AG08395 (cell line): ENCODE data around the gene WDPCP.
A peak's percentile ranks its signal among the peaks of the same experiment; 100 is the strongest.
"Not testable (repeated sequence)": the region's sequence is repeated elsewhere in the genome, so short reads cannot be mapped to it uniquely, and the experiment has no call there.

ENCODE experiments used
- DNase-seq: peaks from one replicate; pipeline ENCODE4 v3.0.0; 2012; ENCODE audit warnings: mixed read lengths, low spot score

The WDPCP gene

GRCh38 chr2:63444565-63445288 lies 143.6 kb downstream of the WDPCP start:
- DNase-seq = no peak

- no peak for DNase-seq
Measured at GRCh38 chr2:63440612-63441011, 147.7 kb downstream of the WDPCP start.

GRCh38 chr2:63438181-63438580 lies 150.1 kb downstream of the WDPCP start:
- DNase-seq = no peak

DNA sequence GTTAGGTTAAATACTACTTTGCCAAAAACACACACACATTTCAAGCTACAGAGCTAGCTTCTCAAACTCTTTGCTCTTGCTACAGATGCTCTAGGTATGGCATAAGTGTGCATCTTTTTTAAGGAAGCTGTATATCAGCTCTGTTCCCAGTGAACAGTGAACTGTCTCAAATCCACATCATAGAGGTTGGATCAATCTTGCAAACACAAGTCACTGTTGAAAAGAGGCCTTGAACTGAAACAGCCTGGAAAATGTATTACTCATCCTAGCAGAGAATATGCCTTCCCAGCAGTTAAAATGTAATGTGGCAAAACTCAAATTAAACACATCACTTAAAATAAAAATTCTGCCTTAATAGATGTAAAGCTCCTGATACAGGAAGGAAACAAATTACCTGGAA lies 151.8 kb downstream of the WDPCP start:
- DNase-seq = no peak

DNA sequence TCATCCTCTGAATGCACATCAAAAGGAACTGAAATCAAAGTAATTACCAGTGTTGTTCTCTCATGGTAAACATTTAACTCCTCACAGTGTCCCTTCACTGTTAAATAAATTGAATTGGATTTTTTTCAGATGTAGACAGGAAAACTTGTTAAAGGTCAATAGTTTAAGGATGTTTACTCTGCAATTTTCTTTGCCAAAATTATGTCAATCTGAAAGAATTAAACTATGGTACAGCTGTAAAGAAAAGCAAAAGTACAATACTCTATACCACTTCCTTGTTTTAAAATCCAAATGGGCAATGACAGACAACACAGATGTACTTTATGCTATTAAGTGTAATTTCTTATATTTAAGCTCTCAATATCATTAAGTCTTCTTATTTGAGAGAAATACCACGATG lies 153.2 kb downstream of the WDPCP start:
- DNase-seq = no peak

- DNase-seq = no peak
Measured at GRCh38 chr2:63434024-63435001, 154.0 kb downstream of the WDPCP start.

- no peak for DNase-seq
Measured at GRCh38 chr2:63432373-63432772, 155.9 kb downstream of the WDPCP start.

DNA sequence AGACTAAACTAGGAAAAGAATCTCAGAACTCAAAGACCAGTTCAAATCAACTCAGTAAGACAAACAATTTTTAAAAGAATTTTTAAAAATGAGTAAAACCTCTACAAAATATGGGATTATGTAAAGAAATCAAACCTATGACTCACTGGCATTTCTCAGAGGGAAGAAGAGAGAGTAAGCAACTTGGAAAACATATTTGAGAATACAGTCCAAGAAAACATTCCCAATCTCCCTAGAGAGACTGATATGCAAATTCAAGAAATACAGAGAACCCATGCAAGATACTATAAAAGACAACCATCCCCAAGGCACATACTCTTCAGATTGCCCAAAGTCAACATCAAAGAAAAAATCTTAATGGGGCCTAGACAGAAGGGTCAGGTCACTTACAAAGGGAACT lies 162.7 kb downstream of the WDPCP start:
- peak; percentile 7 for DNase-seq

- no peak for DNase-seq
Measured at GRCh38 chr2:63425079-63425416, 163.2 kb downstream of the WDPCP start.

GRCh38 chr2:63424329-63425078 lies 163.8 kb downstream of the WDPCP start:
- DNase-seq = peak; percentile 12

GRCh38 chr2:63422556-63422955 lies 165.7 kb downstream of the WDPCP start:
- DNase-seq = no peak

DNA sequence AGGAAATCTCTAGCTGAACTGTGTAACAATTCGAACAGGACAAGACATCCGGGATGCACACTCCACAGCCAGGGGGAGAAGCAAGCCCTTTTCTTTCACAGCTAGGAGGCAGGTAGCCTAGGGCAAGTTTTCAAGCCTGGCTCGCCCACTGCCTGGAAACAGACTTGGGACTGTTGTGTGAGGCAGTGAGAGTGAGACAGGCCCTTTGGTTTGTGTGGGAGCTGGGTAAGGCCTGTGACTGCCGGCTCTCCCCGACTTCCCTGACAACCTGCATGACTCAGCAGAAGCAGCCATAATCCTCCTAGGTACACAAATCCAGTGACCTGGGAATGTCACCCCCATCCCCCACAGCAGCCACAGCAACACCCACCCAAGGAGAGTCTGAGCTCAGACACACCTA lies 179.7 kb downstream of the WDPCP start:
- no peak for DNase-seq

DNA sequence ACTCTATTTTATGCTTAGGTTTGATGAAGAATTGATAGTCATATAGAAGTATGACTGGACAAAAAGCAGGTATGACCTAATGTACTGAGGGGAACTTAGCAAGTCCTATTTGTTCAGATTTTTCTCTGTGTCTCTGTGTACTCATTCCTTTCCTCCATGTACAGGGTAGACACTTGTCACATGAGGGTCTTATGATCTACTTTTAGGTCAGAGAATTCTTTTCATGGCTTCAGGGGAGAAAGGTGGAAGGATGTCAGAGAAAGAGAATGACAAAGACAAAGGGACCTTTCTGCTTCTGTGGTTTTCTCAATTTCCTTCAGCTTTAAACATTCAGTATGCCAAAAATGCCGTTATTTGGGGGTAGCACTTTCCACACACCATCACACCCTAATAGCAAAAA lies 181.6 kb downstream of the WDPCP start:
- DNase-seq = no peak

- no peak for DNase-seq
Measured at GRCh38 chr2:63403820-63404219, 184.5 kb downstream of the WDPCP start.

- not testable (repeated sequence) for DNase-seq
Measured at GRCh38 chr2:63402889-63403288, 185.4 kb downstream of the WDPCP start.

GRCh38 chr2:63399156-63399555 lies 189.1 kb downstream of the WDPCP start:
- DNase-seq = no peak

DNA sequence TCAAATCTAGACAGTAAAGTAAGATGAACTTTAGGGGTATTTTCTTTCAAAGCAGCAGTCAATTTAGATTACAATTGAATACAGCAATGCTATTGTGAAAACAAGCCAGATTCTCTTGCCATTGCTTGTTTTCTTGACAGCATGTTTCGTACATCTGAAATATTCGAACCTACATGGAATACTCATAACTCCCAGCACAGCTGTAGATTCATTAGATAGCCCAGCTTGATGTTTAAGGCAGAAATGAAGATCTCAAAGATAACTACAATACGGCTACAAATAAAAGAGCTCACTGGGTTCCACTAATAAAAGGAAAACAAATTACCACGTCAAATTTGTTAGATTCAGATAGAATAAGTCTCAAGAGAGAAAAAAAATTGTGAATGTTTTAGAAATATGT lies 208.8 kb downstream of the WDPCP start:
- DNase-seq = no peak

DNA sequence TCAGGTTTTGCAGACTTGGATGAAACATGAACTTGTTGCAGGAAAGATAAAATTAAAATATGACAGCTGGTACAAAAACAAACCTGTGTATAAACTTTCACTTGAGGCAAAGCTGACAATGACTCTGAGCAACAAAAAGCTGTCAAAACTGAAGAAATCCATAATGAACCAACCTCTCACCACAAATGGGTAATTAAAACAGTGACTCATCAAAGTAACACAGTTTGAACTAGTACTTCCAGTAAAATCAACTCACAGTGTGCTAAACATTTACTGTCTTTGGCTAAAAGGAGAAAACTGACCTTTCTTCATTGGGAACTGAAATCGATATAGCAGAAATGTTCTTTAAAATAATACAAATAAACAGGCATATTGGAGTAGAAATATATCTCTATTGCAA lies 209.7 kb downstream of the WDPCP start:
- DNase-seq = no peak

GRCh38 chr2:63374341-63374740 lies 213.9 kb downstream of the WDPCP start:
- DNase-seq = no peak

DNA sequence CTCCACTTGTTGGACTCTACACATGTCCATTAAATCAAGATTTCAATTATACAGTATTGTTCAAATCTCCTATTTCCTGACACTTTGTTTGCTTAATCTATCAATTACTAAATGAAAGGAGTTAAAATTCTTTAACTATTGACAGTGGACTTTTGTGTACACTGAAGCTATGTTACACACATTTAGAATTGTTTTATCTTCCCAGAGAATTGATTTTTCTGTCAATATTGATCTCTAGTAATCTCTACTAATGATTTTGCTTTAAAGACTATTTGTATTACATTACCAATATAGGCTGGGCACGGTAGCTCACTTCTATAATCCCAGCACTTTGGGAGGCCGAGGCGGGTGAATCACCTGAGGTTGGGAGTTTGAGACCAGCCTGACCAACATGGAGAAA lies 215.7 kb downstream of the WDPCP start:
- no peak for DNase-seq

GRCh38 chr2:63369146-63369545 lies 219.1 kb downstream of the WDPCP start:
- no peak for DNase-seq

GRCh38 chr2:63364866-63365265 lies 223.4 kb downstream of the WDPCP start:
- no peak for DNase-seq

- DNase-seq = not testable (repeated sequence)
Measured at GRCh38 chr2:63357722-63358121, 230.6 kb downstream of the WDPCP start.
